ENCODE measurements around the gene MAN1C1.
"Not testable (repeated sequence)": the region's sequence is repeated elsewhere in the genome, so short reads cannot be mapped to it uniquely, and the experiment has no call there.

Gene MAN1C1

DNA sequence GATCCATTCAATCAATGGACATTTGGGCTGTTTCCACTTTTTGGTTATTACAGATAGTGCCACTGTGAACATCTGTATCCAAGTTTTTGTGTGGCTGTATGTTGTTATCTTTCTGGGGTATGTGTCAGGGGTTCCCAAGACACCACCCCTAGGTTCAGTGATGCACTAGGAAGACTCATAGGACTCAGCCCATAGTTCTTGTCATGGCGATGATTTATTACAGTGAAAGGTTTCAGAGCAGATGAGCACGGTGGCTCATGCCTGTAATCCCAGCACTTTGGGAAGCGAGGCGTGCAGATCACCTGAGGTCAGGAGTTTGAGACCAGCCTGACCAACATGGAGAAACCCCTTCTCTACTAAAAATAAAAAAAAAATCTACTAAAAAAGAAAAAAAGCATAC lies 64.1 kb downstream of the MAN1C1 start:
- DNase-seq (ENCODE audit: low spot score), result no peak

DNA sequence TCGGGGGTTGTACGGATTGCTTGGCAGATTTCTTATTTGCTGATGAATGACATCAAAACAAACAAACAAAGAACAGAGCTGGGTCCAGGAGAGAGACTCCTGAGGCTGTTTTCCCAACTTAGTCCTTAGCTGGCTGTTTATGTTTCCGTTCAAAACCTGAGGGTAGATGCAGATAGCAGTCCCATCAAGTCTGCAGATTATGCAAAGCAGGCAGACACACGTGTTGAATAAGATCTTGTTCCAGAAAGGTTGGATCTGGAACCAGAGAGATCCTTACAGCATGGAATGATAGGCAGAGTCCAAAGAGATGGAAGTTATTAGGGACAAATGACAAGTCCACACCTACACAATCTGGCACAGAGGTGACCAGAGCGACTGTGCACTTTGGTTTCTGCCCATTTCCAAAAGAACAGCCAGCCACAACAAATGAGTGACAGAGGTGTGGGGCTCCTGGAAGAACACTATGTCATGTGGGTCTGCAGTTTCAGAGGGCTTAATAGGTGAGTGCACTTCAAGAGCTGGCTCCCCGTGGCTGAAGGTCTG lies 65.5 kb downstream of the MAN1C1 start:
- no peak for DNase-seq (ENCODE audit: low spot score)

DNA sequence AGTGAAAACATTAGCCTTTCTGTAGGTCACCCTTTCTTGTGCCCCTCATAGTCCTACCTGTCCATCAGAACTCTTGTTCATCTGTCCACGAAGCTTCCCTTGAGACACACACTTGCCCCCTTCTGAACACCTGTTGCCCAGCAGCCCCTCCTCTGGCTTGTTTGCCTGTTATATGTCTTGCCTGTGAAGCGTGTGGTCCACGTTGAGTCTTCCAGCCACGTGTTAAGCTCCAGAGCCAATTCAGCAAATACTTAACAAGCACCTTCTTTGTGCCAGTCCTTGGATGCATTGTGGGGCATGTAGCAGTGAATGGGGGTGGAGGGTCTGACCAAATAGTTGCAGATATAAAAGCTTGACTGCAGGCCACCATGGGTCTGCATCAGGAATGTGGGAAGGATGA lies 66.6 kb downstream of the MAN1C1 start:
- DNase-seq (ENCODE audit: low spot score), result no peak

DNA sequence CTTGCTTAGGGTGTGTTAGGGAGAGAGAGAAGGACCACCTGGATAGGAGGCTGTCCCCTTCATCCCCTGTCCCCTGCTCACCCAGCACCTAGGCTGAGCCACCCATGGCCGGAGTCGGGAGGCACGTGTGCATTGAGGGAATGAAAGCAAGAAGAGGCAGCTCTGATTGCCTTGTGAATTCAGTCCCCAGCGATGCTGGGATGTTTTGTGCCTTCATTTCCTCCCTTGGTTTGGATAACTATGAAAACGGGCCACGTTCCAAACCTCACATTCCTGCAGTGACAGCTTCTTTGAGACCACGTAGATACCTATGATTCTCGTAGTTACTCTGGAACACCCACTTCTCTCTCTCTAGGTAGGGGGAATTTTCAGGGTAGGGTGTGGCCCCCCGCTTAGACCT lies 67.1 kb downstream of the MAN1C1 start:
- no peak for DNase-seq (ENCODE audit: low spot score)

DNA sequence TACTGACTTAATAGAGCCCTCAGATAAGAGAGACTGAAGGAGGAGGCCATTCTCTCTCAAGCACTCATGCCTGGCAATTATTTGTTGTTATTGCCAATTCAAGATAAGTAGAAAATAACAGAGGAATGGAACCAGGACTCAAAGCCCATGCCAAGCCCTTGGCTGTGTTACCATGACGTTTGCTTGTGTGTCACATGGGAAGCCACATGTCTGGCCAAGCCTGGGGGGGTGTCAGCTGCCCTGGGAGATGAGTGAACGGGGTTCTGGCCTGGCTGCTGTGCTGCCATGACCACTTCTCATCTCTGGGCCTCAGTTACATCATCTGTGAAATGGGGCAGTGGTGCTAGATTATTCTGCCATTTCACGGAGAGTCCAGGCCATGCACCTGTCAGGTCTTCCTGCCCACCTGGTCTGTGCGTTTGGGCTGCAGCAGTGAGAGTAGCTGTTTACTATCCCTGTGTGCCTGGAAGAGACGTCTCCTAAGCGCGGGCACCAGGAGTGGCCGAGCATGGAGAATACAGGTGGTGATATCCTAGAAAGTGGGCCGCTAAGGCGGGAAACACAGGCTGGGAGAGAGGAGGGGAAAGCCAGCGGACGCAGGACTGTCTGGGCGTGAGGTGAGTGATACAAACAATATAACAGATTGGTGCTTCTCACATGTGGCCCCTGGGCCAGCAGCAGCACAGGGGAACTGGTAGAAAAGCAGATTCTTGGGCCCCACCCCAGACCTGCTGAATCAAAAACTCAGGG lies 67.8 kb downstream of the MAN1C1 start:
- no peak for DNase-seq (ENCODE audit: low spot score)

DNA sequence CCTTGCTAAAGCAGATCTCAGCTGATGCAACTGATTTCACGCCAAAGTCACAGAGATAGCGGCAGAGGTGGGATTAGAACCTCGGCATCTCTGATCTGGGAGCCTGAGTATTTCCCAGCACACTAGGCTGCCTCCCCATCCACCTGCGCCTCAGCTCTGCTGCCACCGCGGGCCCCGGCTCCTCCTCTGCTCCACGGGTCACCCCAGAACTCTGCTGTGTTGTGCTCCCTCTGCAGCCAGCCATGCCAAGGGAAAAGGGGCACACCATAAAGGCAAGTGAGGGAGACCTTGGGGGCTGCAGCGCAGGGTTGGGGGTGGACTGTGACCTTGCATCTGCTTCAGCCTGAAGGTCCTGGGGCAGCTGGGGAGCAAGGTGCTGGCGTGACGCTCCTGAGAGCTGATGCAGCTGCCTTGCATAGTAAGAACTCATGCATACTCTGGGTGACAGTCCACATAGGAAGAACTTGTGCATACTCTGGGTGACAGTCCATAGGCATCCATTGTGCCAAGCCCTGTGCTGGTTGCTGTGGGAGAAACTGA lies 68.7 kb downstream of the MAN1C1 start:
- DNase-seq (ENCODE audit: low spot score), result no peak

DNA sequence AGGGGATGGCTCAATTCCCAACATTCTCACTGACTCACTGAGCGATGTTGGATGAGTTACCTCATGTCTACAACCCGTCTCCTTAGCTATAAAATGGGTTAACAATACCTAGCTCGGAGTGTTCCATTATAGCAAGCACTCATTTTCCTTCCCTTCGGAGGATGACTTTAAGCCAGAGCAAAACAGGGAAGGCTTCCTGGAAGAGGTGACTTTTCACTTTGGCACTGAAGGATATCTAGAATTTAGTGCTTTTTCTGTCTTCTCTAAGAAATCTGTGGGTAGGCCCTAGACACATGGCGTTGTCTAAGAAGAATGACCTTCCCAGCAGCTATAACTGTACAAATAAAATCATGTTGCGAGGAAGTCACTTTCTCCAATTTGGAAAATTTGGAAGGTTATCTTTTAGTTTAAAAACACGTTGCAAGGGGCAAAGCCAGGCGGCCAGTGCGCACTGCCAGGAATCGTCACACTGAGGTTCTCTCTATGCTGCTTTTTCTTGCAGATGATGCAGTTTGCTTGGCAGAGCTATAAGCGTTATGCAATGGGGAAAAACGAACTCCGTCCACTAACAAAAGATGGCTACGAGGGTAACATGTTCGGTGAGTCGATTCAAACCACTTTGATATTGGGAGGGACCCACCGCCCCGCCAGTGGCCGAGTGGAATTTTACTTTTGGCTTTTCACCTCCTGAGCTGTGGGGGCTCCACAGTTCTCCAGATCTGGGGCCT lies 69.5 kb downstream of the MAN1C1 start:
- no peak for DNase-seq (ENCODE audit: low spot score)

DNA sequence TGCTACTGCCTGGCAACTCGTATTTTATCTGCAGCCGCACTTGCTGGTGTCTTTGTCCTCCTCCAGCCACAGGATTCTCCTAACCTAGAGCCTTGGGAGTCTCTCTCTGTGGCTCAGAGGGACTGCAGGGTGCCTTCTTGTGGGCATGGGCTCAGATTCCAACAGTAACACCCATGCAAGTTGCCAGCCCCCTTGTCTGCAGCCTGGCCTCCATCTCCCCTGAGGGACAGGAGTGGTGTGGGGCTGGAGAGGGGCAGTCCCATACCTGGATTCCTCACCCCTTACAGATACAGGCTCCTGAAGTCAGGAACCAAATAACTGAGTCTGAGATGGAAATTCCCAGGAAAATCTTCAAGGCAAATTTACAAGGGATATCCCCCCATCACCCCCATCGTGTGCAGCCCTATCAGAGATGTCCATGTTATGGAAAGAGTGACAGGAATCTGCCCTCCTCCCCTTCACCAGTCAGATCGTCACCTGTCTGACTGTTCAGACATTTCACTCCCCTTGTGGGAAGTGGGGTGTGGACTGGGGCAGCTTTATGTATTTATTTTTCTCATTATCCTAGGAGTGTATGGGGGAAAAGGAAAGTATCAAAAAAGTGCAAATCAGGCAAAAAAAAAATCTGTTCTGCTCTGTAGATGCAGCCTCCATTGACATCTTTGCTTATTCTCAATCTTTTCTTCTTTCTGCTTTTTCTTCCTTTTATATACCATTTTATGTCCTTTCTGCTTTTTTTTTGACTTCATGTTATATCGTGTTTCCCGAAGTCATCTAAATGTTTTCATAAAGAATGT lies 70.8 kb downstream of the MAN1C1 start:
- DNase-seq (ENCODE audit: low spot score), result no peak

DNA sequence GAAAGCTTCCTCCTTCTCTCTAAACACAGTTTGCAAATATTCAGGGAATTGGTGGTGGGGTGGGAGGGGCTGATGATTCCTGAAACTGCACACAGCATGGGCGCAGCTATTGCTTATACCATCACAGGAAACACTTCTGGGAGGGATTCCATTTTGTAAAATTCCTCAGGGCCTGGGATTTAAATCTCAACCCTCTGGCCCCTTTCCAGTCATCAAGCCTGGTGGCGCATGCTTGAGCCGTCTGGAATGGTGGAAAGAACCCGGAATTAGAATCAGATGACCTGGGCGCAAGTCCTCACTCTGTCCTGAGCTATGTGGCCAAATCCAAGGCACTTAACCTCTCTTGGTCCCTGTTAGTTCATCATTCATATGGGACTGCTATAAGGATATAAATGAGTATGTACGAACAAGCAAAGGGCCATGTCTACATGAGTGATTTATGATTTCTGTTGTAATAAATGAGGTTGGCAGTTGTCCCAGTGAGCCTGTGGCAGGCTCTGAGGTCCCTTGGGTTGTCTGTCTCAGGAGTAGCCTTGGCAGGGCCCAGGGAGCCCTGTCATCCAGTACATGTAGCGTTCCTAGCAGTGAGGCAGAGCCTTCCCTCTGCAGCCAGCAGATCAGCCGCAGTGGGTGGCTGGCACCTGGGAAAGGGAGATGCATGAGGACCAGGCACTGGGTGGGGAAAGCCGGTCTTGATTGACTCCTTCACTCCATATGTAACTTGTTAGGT lies 72.0 kb downstream of the MAN1C1 start:
- peak; percentile 58 for DNase-seq (ENCODE audit: low spot score)

DNA sequence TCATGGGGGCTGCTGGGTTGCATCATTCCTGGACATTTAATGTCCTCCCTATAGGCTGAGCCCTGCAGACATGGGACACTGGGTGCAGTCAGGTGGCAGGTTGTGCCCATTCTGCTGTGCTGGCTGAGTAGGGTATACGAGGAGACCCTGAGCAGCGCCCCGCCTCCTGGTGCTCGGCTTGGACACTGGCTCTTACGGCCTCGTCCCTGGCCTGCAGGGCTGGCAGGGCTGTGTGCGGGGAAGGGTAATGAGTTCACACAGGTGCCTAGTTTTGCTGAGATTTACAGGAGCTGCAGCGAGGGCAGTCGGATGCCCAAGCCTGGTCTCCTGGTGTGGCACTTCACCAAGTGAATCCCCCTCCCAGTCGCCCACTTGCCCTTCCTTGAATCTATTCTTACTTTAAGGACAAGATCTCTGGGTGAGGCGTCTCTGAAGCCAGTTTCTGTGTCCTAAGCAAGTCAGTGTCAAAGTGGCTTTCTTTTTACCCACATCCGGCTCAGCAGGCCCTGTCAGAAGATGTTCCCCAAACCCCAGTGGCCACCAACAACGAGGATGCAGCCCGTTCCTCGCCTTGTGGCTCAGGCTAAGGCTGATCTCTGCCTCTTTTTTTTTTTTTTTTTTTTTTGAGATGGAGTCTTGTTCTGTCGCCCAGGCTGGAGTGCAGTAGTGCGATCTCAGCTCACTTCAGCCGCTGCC lies 73.2 kb downstream of the MAN1C1 start:
- no peak for DNase-seq (ENCODE audit: low spot score)

DNA sequence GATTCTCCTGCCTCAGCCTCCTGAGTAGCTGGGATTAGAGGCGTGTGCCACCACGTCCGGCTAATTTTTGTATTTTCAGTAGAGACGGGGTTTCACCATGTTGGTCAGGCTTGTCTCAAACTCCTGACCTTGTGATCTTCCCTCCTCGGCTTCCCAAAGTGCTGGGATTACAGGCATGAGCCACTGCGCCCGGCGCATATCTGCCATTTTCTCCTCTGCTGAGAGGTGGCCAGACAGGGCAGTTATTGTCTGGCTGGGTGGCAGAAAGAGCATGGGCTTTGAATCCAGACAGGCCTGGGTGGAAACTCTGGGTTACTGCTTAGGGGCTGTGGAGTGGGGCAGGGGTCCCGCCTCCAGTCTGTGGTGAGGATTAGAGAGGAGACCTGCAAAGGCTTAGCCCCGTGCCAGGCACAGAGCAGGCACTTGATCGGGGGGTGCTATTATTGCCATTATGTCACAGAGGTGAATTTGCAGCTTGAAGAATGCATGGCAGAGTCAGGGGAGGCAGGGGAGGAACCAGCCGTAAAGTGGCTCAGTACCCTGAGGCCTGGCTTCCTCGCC lies 73.9 kb downstream of the MAN1C1 start:
- no peak for DNase-seq (ENCODE audit: low spot score)

DNA sequence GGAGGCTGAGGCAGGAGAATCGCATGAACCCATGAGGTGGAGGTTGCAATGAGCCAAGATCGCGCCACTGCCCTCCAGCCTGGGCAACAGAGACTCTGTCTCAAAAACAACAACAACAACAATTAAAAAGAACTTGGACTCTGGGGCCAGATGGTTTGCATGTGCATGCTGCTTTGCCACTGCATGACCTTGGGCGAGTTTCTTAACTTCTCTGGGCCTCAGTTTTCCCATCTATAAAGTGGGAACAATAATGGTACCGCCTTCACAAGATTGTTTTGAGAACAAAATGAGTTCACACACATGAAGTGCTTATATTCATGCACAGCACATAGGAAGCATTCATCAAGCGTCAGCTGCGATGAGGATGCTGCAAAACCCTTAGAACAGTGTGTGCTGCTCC lies 74.6 kb downstream of the MAN1C1 start:
- no peak for DNase-seq (ENCODE audit: low spot score)

DNA sequence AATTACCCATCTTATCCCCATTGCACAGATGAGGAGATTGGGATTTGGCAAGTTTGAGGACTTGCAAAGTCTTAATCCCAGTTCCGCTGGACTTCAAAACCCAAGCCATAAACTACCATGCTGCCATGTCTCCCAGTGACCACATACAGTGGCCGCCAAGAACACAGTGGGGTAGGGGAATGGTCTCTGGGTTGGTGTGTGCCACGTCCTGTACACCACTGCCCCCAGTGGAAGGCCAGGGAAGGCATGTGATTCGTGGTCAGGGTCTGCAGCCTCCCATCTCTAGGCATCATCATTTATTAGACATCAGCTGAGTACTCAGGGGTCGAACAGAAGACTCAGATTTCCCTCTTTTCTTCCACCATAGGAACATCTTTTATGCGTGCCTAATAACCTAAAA lies 76.0 kb downstream of the MAN1C1 start:
- no peak for DNase-seq (ENCODE audit: low spot score)

DNA sequence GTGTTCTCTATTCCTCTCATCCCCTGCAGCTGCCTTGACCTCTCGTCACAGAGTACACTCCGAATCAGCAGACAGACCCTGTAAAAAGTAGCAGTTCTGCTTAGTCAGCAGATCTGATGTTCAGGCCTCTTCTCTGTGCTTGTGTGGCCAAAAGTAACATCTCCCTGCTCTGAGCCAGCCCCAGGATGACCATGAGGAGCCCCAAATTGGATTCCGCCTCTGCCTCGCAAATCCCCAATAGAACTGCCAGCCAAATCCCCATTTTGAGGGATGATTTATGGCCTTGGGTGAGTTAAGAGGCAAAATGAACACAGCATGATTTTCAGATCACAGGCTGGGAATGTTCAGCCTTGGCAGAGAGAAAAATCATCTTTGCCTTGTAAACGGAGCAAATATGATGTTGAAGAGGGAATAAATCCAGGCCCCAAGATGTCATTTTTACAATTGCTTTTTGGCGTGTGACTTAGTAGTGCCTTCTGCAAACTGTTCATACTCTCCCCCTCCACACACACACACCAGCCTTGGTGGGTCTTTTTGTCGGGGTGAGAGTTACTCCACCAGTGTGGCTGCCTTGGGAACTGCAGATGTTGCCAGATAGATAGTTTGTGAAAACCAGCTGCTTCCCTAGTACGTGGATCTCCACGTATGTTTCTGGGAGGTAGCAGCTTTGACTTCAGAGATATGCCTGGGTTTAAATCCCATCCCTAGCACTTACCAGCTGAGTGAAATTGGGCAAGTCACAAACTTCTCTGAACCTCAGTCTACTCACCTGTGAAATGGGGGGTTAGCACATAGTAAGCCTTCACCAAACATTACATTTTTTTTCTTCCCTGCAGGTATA lies 77.8 kb downstream of the MAN1C1 start:
- peak; percentile 63 for DNase-seq (ENCODE audit: low spot score)

DNA sequence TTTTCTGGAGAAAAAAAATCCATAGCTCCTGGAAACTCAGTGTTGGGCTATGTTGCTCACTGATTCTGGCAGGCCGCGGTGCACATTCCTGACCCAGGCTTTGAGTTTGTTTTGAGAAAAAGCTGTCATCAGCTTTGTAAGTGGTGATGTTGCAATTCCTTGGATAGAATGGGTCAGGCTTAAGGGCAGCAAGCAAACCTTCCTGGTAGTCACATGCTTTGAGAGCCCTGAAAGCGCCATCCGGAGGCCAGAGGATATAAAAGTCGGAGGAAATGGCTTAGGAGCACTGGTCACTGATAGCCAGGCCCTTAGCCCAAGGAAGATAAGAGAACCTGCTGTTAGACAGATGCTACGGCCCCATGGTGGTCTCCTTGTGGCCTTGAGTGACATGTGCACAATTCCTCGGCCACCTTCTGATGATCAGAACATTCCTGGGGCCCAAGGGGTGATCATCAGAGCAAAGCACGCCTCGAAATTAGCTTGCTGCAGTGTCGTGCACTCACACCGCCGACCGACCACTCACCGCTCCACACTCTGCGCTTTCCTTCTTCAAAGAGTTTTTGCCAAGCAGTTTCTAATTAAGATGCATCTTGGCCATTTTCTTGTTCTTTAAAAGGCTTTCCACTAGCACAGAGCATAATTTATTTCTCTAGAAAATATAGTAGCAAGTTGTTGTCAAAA lies 78.6 kb downstream of the MAN1C1 start:
- DNase-seq (ENCODE audit: low spot score), result peak; percentile 90

DNA sequence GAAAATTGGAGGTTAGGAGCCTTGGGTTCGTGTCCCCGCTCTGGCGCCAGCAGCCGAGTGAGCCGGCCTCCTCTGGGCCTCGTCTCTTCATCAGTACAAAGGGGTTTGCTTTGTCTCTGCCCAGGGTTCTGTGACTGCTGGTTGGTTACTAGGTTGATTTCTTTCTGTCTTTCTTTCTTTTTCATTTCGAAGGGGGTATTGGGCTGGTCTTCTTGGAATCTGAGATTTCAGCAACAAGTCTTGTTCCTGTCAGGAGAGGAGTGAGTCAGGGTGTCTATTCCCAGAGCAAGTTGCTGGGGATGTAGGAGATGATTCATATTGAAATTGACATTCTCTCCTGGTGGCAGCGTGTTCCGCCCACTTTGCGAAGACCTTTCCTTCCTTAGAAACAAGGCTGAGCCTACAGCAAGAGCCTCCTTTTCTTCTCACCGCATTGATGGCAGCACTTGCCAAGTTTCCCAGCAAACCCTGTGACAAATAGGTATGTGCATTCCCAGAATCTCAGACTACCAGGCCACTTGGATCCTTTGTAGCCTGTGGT lies 79.2 kb downstream of the MAN1C1 start:
- peak; percentile 77 for DNase-seq (ENCODE audit: low spot score)

DNA sequence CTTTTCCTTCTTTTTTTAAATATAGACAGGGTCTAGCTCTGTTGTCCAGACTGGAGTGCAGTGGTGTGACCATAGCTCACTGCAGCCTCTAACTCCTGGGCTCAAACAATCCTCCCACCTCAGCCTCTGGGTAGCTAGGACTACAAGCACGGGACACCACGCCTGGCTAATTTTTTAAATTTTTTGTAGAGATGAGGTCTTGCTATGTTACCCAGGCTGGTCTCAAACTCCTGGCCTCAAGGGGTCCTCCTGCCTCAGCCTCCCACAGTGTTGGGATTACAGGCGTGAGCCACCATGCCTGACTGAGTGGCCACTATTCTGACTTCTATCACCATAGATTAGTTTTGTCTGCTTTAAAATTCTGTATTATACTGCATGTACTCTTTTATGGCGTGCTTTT lies 80.1 kb downstream of the MAN1C1 start:
- not testable (repeated sequence) for DNase-seq (ENCODE audit: low spot score)

DNA sequence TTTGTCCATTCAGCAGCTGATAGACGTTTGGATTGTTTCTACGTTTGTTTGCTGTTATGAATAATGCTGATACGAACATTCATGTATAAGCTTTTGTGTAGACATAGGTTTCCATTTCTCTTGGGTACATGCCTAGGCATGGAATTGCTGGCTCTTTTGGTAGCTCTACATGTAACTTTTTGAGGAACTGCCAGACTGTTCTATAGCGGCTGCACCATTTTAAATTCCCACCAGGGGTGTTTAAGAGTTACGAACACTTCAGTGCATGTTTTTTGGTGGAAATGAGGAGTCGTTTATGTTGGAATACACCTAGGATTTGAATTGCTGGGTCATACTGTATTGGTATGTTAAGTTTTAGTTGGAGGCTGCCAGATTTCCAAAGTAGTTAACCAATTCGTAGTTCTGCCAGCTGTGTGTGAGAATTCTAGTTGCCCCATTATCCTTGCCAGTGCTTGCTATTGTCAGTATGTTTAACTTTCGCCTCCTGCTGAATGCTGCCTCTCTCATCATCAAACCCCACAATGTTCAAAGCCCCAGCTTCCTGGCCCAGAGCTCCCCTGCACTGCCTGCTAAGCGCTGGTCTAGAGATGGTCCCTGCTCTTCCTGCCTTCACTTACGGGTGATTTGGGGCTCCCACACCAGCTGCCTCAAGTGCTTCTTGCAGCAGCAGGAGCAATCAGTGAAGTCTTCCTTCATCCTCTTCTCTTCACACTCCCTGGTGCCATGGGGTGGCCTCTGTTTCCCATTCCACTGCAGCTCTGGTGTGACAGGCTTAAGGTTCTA lies 81.0 kb downstream of the MAN1C1 start:
- DNase-seq (ENCODE audit: low spot score), result no peak
